ENCODE measurements around the gene RANBP6. TPM values are rescaled to one million over a fixed set of nuclear protein-coding genes. Genes with fewer than 3 reads are reported as not detected.

The RANBP6 gene
- polyA plus RNA-seq, 1 donor from 2014 or later, result 47.6 TPM

- Histone ChIP-seq H3K27me3 (ENCODE audit: insufficient read depth, low read depth, low read length) (no peaks in the 10 kb centered on the region), H3K9me2 (ENCODE audit: insufficient read depth, low read length) (no peaks in the 10 kb centered on the region), H2AFZ (ENCODE audit: low read depth, low read length) (no peak overlapping the region), H3K36me3 (ENCODE audit: insufficient read depth, low read length) (no peaks in the 10 kb centered on the region), H3K9ac (ENCODE audit: low read length) (no peak overlapping the region), H3K4me3 (ENCODE audit: low read length) (no peak overlapping the region), H3K9me3 (ENCODE audit: low read length) (no peaks in the 10 kb centered on the region), H3K27ac (ENCODE audit: low read length) (no peak overlapping the region), H3K4me2 (ENCODE audit: low read length) (no peak overlapping the region), H3K79me2 (replicated peaks; ENCODE audit: insufficient read depth, low read length) (no peaks in the 10 kb centered on the region), H3F3A (ENCODE audit: insufficient read depth, low read length, poor library complexity, severe bottlenecking) (no peaks in the 10 kb centered on the region), H4K20me1 (ENCODE audit: insufficient read depth) (no peaks in the 10 kb centered on the region)
- TF ChIP-seq, protein P1, sequence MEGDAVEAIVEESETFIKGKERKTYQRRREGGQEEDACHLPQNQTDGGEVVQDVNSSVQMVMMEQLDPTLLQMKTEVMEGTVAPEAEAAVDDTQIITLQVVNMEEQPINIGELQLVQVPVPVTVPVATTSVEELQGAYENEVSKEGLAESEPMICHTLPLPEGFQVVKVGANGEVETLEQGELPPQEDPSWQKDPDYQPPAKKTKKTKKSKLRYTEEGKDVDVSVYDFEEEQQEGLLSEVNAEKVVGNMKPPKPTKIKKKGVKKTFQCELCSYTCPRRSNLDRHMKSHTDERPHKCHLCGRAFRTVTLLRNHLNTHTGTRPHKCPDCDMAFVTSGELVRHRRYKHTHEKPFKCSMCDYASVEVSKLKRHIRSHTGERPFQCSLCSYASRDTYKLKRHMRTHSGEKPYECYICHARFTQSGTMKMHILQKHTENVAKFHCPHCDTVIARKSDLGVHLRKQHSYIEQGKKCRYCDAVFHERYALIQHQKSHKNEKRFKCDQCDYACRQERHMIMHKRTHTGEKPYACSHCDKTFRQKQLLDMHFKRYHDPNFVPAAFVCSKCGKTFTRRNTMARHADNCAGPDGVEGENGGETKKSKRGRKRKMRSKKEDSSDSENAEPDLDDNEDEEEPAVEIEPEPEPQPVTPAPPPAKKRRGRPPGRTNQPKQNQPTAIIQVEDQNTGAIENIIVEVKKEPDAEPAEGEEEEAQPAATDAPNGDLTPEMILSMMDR (IDR thresholded peaks at IDR 0.05; ENCODE audit: poor library complexity, severe bottlenecking), result no peak
- TF ChIP-seq EZH2 (IDR thresholded peaks at IDR 0.05; ENCODE audit: borderline replicate concordance, insufficient read depth, low read length, poor library complexity, severe bottlenecking), result no peak
- no peak for TF ChIP-seq TAF1 (IDR thresholded peaks at IDR 0.05; ENCODE audit: low read depth)
These were observed 32.6 kb upstream of the RANBP6 start for GRCh38 chr9:6048039-6048438.

DNA sequence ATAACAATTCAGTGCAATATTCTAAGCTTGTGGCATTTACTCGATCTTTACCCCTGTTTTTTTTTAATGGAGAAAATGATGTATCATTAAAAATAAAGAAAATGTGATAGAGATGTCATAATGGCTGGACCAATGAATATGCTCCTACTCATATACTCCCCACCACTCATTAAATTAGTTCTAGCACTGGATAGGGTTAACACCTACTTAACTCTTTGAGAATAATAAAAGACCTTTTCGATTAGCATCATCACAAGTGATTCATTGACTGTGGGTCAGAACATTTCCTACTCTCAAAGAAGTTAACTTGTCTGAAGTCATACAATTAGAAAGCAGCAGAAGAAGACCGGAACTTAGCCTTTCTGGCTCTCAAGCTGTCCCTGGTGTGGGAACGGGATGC lies 31.6 kb upstream of the RANBP6 start:
- no peak overlapping the region for H3K27ac ChIP-seq (ENCODE audit: low read length)
- H2AFZ ChIP-seq (ENCODE audit: low read depth, low read length), result no peak overlapping the region
- H3K4me3 ChIP-seq (ENCODE audit: low read length), result no peak overlapping the region
- no peak overlapping the region for H3K9ac ChIP-seq (ENCODE audit: low read length)
- H4K20me1 ChIP-seq (ENCODE audit: insufficient read depth), result no peaks in the 10 kb centered on the region
- no peaks in the 10 kb centered on the region for H3K9me2 ChIP-seq (ENCODE audit: insufficient read depth, low read length)
- no peaks in the 10 kb centered on the region for H3K9me3 ChIP-seq (ENCODE audit: low read length)
- H3K4me2 ChIP-seq (ENCODE audit: low read length), result no peak overlapping the region
- no peaks in the 10 kb centered on the region for H3F3A ChIP-seq (ENCODE audit: insufficient read depth, low read length, poor library complexity, severe bottlenecking)
- TF ChIP-seq RAD21 (conservative IDR thresholded peaks at IDR 0.05) (no peak), SMC3 (conservative IDR thresholded peaks at IDR 0.05; ENCODE audit: poor library complexity) (no peak), EZH2 (IDR thresholded peaks at IDR 0.05; ENCODE audit: borderline replicate concordance, insufficient read depth, low read length, poor library complexity, severe bottlenecking) (no peak), POLR2AphosphoS5 (IDR thresholded peaks at IDR 0.05) (no peak), TAF1 (IDR thresholded peaks at IDR 0.05; ENCODE audit: low read depth) (no peak), MXI1 (conservative IDR thresholded peaks at IDR 0.05; ENCODE audit: poor library complexity, severe bottlenecking) (no peak), REST (IDR thresholded peaks at IDR 0.05; ENCODE audit: borderline replicate concordance) (no peak), EP300 (conservative IDR thresholded peaks at IDR 0.05; ENCODE audit: poor library complexity, severe bottlenecking) (no peak)
- TF ChIP-seq, protein P1 (IDR thresholded peaks at IDR 0.05; ENCODE audit: poor library complexity, severe bottlenecking), result no peak
- no peaks in the 10 kb centered on the region for H3K36me3 ChIP-seq (ENCODE audit: insufficient read depth, low read length)
- no peaks in the 10 kb centered on the region for H3K79me2 ChIP-seq (replicated peaks; ENCODE audit: insufficient read depth, low read length)
- H3K27me3 ChIP-seq (ENCODE audit: insufficient read depth, low read depth, low read length), result no peaks in the 10 kb centered on the region

All from neural cell (in vitro differentiated cells).